ENCODE data around the gene DCPS.
"Not testable (repeated sequence)": the region's sequence is repeated elsewhere in the genome, so short reads cannot be mapped to it uniquely, and the experiment has no call there.

Gene DCPS

GRCh38 chr11:126390272-126390867 lies 86.5 kb downstream of the DCPS start:
- no peak for DNase-seq

- DNase-seq = no peak
Observed at GRCh38 chr11:126391286-126391954, 87.6 kb downstream of the DCPS start.

GRCh38 chr11:126391970-126392632 lies 88.2 kb downstream of the DCPS start:
- no peak for DNase-seq

- DNase-seq = no peak
Observed at GRCh38 chr11:126392633-126393013, 88.8 kb downstream of the DCPS start.

GRCh38 chr11:126393143-126393542 lies 89.3 kb downstream of the DCPS start:
- DNase-seq = no peak

DNA sequence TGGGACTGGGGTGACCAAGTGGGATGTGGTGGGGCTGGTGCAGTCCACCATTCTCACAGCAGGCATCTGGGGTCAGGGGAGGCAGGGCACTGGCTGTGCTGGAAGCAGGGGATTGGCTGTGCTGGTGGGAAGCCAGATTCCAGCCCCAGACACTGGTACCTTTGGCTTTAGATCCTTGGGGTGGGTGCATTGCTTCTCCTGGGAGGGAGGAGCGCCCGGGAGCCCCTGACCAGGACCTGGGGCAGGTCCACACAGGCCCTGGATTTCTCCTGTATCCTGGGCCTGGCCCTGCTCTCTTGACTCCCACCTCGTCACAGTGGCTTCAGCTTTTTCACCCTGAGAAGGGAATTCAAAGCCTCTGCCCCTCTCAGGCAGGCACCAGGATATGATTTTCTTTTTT lies 90.2 kb downstream of the DCPS start:
- DNase-seq = no peak

DNA sequence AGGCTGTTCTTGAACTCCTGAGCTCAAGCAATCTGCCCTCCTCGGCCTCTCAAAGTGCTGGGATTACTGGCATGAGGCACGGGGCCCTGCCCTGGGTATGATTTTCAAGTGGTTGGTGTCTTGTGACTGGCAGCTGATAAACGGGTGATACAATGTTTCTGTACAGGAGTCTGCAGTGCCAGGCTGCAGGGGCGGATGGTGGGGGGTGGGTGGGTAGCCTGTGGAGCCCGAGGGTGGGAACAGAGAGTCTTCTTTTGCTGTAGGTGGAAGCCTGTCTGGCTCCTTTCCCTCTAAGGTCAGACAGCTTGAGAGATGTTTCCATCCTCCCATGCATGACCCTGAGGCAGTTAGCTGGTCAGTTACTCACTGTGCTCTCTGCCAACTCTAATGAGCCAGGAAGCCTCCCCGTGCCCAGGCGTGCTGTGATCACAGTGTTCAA lies 90.8 kb downstream of the DCPS start:
- not testable (repeated sequence) for DNase-seq

All from NCI-H2081 (cell line).